Stimulated activated CD8-positive, alpha-beta memory T cell treated with anti-CD3 and anti-CD28 coated beads, Interleukin-2, amount 100 ng/mL, for 1 hour (primary cell): ENCODE data around the gene OAF.

Experiments
- DNase-seq, 2 donors: peaks; one replicate each; pipeline ENCODE4 v3.0.0-alpha.2; 2020; ENCODE audit warnings: low read depth in 2 of 2

OAF gene

GRCh38 chr11:120201653-120202052, 9.2 kb upstream of the OAF start:
- DNase-seq: no peak

- no peak for DNase-seq
Measured at GRCh38 chr11:120203626-120204025, 7.2 kb upstream of the OAF start.

DNA sequence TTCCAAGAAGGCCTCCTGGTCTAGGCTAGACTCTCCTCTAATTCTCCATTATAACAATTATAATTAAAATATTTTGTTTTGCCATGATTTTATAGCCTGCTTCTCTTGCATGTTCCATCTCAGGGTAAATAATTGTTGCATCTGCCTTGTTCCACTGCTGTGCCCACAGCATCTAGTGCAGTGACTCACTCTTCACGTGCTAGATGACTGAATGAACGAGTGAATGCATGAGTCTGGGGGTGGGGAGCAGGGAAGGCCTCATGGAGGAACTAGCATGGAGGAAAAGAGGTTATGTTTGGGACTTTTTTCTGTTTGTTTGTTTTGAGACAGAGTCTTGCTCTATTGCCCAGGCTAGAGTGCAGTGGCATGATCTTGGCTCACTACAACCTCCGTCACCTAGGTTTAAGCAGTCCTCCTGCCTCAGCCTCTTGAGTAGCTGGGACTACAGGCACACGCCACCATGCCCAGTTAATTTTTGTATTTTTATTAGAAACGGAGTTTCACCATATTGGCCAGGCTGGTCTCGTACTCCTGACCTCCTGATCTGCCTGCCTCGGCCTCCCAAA, 5.2 kb upstream of the OAF start:
- DNase-seq: no peak

GRCh38 chr11:120207512-120207911, 3.3 kb upstream of the OAF start:
- no peak for DNase-seq

- DNase-seq: no peak
Measured at GRCh38 chr11:120208001-120208441, 2.8 kb upstream of the OAF start.

DNA sequence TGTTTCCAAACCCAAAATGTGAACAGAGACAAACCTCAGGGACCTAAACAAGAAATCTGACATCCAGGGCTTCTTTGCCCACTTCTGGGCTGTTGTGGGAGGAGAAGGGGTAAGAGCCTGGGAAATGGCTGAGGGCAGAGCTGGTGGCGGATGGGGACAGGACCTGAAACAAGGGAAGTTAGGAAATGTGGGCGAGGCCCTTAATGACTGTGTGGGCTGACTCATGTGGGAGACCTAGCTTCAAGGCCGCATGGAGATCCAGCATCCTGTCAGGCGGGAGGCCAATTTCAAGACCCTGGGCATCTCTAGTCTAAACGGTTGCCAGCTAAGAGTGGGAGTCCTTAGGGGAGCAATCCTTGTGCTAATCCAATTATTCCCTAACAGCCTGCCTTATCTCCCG, 2.1 kb upstream of the OAF start:
- no peak for DNase-seq

GRCh38 chr11:120209746-120210625, 846 bp upstream of the OAF start:
- DNase-seq: no peak

- DNase-seq: no peak
Measured at GRCh38 chr11:120211522-120212258, 858 bp downstream of the OAF start.

DNA sequence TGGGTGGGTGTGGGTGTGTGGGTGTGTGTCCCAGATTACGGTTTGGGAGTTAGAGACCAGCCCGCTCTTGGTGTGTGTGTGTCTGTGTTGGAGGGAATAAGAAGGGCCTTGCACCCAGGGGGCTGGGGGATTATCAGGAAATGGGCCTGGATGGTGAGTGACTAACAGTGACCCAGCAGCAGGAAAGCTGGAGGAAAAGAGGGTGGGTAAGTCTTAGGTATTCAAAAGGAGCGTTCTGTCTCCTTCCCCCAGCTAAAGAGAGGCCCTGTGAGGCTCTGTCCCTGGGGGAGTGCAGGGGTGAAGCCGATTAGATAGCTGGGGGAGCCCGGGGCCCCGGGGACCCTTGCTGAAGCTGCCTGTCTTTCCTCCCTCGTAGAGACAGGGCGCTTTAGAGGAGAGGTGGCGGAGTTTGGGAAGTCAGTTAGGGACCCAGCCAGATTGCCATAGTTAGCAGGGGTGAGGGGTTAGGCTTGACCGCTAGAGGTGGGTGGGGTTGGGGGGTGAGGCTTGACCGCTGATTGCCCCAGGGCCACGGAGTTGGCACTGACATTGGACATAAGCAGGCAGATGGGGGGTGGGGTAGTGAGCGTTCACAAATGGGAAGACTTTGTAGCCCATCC, 1.5 kb downstream of the OAF start:
- no peak for DNase-seq

- DNase-seq: no peak
Measured at GRCh38 chr11:120212926-120213325, 2.1 kb downstream of the OAF start.

DNA sequence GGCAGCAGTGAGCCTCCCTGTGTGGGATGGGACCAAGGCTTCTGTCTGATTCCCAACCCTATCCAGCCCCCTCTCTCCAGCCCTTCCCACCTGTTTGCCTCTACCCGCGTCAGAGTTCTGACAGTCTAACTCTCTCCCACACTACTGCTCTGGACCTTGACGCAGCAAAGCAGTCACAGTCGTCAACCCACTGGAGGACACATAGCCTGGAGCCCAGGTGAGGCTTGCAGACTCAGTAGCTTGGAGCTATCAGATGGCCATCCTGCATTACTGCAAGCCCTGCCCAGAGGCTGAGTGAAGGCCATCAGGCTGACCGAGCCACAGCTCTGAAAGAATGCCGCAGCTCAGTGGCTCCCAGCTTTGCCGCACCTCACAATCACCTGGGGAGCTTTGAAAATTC, 3.7 kb downstream of the OAF start:
- DNase-seq: no peak

GRCh38 chr11:120215634-120216033, 4.8 kb downstream of the OAF start:
- DNase-seq: no peak

- no peak for DNase-seq
Measured at GRCh38 chr11:120216426-120217102, 5.7 kb downstream of the OAF start.

DNA sequence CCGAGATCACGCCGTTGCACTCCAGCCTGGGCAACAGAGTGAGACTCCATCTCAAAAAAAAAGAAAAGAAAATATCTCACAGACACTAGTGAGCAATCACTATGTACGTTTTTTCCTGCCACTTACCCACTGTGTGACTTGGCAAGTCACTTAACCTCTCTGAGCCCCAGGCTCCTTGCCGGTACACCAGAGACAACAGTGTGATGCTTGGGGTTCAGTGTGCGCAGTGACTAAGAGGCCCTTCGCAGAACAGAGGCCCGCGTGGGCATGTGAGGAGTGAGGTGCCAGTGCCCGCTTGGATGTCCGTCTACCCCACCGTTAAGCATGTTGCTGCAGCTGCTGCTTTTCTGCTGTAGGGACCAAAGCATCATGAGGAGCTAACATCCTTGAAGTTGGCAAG, 6.7 kb downstream of the OAF start:
- no peak for DNase-seq

DNA sequence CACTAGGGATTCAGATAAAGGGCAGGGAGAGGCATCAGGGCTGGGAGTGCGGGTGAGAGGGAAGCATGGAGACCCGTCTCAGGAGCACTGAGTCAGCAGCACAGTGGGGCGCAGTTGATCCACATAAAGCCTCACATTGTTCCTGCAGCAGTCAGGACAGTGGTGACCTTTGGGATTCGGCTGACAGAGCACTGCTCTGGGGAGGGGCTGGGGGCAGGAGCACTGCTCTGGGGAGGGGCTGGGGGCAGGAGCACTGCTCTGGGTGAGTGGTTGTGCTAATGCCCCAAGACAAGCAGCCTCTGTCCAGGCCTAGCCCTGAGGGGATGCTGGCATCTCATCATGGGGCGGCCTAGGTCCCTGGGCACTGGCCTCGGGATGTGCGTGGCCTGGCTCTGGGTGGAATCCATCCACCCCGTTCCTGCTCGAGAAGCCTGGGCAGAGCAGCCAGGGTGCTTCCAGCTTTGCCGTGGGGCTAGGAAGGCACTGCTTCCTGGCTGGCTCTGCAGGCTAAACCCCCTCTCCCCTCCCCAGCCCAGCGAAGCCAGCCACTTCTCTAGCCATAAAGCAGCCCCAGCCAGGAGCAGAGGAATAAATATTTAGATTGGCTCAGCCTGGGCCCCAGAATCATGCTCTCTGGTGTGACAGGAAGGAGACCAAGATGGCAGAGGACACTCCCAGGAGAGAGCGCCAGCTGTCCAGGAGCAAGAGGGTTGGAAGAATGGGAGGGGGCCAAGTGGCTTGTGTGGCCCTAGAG, 7.3 kb downstream of the OAF start:
- DNase-seq: no peak

GRCh38 chr11:120218695-120219033, 7.8 kb downstream of the OAF start:
- DNase-seq: no peak

GRCh38 chr11:120219232-120219937, 8.6 kb downstream of the OAF start:
- no peak for DNase-seq

- DNase-seq: no peak
Measured at GRCh38 chr11:120219938-120220746, 9.3 kb downstream of the OAF start.

- no peak for DNase-seq
Measured at GRCh38 chr11:120220747-120221037, 9.9 kb downstream of the OAF start.
